Ascending aorta (tissue), 2 donors: ENCODE data around the gene SMIM34. TPM values are rescaled to one million over a fixed set of nuclear protein-coding genes. Genes with fewer than 3 reads are reported as not detected.
"Not testable (repeated sequence)": the region's sequence is repeated elsewhere in the genome, so short reads cannot be mapped to it uniquely, and the experiment has no call there.

Source experiments
- DNase-seq, 2 donors: peaks; one replicate each; pipeline ENCODE4 v3.0.0-alpha.2; 2019; ENCODE audit warnings: low spot score in 2 of 2
- H3K27ac ChIP-seq, 2 donors: fragments of 200-600 bp; sonication (generic); one replicate each; pipeline ENCODE4 v1.5.1; 2016 to 2017; ENCODE audit warnings: mild to moderate bottlenecking in 1 of 2
- H3K27me3 ChIP-seq: fragments of 200-600 bp; sonication (generic); one replicate; pipeline ENCODE4 v1.5.1; 2017
- H3K36me3 ChIP-seq, 2 donors: fragments of 200-600 bp; sonication (generic); one replicate each; pipeline ENCODE4 v1.5.1; 2016
- H3K4me1 ChIP-seq, 2 donors: fragments of 200-600 bp; sonication (generic); one replicate each; pipeline ENCODE4 v1.5.1; 2016 to 2017; ENCODE audit warnings: mild to moderate bottlenecking in 1 of 2
- H3K4me3 ChIP-seq, 2 donors: fragments of 200-600 bp; sonication (generic); one replicate each; pipeline ENCODE4 v1.5.1; 2016 to 2017; ENCODE audit warnings: mild to moderate bottlenecking in 1 of 2
- H3K9me3 ChIP-seq, 2 donors: fragments of 200-600 bp; sonication (generic); one replicate each; pipeline ENCODE4 v1.5.1; 2016
- intact Hi-C: fragments of 100-400 bp; cut with DNase I; formaldehyde crosslinking; loops from one replicate; pipeline ENCODE4 v1.15.1; 2023
- total RNA-seq: library from RNA; depleted of rRNA; stranded (reverse); fragments of >200 nt; gene quantifications from one replicate; pipeline ENCODE4 v1.1.0, GENCODE V29; 2016
- TF ChIP-seq, protein P1 (sequence below), 3 experiments: fragments of 200-600 bp in 2 of 3; fragments of 450-650 bp in 1 of 3; sonication (generic) in 2 of 3; IDR thresholded peaks; one replicate each; pipeline ENCODE4 v1.5.1; 2016 to 2019; ENCODE audit warnings: antibody characterized with exemption in 3 of 3, mild to moderate bottlenecking in 1 of 3, moderate library complexity in 1 of 3

SMIM34 gene
- total RNA-seq, 1 donor from 2014 or later: not detected

DNA sequence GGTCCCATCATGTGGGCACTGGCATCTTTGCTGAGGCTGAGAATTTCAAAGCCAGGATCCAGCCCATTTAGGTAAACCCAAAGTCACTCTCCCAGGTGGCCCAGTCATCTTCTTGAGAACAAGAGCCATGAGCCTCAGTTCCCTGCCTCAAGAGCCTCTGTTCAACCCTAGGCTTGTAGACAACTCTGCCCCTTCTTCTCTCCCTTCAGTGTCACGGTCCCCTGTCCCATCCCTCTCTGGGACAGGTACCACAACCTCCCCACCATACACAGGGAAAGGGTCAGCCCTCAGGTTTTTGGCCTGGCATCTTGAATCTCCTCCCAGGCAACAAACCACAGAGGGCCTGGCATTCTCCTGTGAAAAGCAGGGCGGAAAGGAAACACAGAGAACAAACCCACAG lies 18.1 kb downstream of the SMIM34 start:
- DNase-seq, H3K36me3 ChIP-seq, intact Hi-C loops, H3K9me3 ChIP-seq, H3K4me1 ChIP-seq, H3K27me3 ChIP-seq, H3K27ac ChIP-seq, H3K4me3 ChIP-seq: not testable (repeated sequence)

DNA sequence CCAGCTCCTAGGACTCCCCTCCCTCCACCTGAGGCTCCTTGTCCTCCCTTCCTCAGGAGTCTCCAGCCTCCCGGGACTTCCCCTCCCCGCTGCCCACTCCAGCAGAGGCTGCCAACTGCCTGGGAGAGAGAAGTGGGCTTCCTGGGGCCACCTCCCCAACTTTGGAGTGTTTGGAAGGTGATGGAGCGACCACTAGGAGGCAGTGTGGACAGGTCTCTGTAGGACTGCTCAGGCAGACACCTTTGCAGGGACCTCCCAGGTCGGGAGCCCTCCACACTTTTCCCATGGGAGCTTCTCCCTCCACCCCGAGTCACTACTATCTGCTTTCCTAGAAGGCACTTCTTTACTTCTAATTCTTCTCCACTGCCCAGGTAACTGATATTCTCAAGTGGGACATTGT lies 19.0 kb downstream of the SMIM34 start:
- intact Hi-C loops, H3K27me3 ChIP-seq, H3K9me3 ChIP-seq, H3K4me3 ChIP-seq, DNase-seq, H3K36me3 ChIP-seq, H3K27ac ChIP-seq, H3K4me1 ChIP-seq: not testable (repeated sequence)

DNA sequence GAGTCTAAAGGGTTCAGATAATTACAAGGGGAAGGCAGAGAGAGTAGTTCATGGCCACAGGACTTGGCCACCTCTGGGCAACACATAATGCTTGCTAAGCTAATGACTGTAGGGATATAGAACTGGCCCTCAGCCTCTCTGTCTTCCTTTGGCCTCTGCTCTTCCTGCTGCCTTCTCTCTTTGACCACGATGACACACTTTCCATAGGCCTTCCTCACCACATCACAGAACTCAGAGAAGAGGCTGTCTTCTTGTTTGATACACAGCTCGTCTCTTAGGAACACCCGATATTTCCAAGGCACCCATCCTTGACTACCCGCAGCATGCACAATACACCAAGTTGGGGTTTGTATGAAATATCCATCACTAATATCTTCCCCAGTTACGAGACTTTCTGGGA lies 23.2 kb downstream of the SMIM34 start:
- H3K27ac ChIP-seq, H3K4me3 ChIP-seq, H3K36me3 ChIP-seq, intact Hi-C loops, H3K9me3 ChIP-seq, H3K27me3 ChIP-seq, H3K4me1 ChIP-seq, DNase-seq: not testable (repeated sequence)

DNA sequence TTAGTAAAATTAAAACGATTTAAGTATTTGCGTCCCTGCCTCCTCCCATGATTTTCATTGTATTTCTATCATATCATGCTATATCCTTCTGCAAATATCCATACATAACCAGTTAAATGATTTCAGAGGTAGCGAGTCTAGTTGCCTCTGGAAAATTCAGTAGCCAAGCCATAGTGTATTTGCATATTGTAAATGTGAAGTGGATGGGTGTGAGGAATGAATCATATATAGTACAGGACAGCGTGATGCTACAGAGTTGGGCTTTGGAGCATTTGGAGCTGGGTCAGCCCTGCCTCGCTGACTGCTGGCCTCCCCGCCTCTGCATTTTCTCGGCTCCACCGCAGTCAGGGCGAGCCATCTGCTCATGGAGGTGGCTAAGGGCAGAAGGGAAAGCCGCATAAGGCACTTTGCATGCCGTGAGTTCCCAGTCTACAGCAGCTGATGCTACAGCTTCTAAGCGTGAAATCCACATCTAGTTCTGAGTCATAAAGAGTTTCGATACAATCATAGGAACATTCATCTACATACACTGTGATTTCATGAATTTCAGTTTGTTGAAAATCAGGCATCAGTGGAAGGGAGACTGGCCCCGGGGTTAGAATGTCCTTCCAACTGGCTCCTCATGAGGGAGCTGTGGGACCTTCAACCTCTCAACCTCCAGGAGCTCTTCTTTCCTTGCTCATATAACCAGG lies 39.9 kb downstream of the SMIM34 start:
- H3K36me3 ChIP-seq, H3K4me3 ChIP-seq, H3K27me3 ChIP-seq, H3K9me3 ChIP-seq, H3K27ac ChIP-seq, intact Hi-C loops, H3K4me1 ChIP-seq, DNase-seq: not testable (repeated sequence)

DNA sequence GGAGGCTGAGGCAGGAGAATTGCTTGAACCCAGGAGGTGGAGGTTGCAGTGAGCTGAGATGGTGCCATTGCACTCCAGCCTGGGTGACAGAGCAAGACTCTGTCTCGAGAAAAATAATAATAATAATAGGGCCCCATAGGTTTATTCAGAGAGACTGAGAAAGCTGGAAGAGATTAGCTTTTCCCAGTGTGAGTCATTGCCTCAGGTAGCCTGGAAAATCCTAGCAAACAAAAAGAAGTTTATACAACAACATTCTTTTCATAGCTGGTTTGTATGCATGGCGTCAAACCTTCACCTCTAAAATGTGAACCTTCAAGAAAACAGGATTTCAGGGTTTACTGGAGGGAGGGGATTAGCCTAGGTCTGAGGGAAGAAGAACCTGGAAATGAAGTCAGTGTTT lies 40.6 kb downstream of the SMIM34 start:
- DNase-seq, H3K9me3 ChIP-seq, H3K27ac ChIP-seq, H3K4me1 ChIP-seq, H3K36me3 ChIP-seq, H3K27me3 ChIP-seq, H3K4me3 ChIP-seq, intact Hi-C loops: not testable (repeated sequence)

DNA sequence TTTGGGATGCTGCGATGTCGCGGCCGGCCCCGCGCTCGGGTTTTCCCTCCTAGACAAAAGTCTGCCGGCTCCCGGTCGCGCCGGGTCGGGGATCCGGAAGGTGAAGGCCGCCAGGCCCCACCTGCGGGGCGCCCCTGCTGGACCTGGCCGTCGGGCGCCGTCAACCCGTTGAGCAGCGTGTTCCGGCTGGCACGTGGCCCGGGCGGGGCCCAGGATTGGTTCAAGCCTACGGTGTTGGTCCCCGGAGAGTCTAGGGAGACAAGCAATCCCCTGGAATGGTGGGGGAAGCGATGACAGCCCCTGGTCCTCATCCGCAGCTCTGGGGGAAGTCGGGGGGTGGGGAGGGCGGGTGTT lies 48.2 kb downstream of the SMIM34 start:
- DNase-seq, H3K9me3 ChIP-seq, H3K27ac ChIP-seq, H3K4me1 ChIP-seq, intact Hi-C loops, H3K27me3 ChIP-seq, H3K4me3 ChIP-seq, H3K36me3 ChIP-seq: not testable (repeated sequence)

DNA sequence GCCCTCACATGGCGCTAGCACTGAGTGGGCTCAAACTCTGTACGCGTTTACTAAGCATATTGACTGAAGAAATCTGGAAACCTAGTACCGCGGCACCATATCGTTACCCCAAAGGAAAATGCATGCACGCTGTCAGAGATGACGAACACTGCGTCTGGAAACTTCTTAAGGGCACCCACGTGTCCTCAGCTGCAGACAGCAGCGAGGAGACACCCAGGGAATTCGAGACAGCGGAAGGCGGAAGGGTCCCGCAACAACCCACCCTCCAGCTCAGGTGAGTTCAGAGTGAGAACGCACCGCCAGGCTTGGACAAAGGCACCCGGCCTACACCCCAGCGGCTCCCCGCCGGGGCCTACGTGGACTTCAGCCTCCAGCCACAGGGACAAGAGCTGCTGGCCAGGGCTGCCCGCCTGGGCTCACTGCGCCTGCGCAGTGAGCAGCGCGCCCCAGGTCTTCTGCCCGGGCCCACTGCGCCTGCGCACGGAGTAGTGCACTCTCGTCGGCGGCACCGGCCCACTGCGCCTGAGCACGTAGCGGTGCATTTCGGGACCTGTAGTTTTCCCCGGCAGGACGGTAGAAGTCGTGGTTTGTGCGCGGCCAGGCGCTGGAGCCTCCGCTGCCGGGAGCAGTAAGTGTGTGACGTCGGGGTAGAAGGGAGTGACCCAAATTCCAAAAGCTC lies 48.7 kb downstream of the SMIM34 start, which contains the start of gene SMIM11:
TSS of gene SMIM11 (plus strand) at position 568 of the 679 bp plus-strand sequence. CDS start 3,998 bp downstream, outside the sequence.
- H3K4me1 ChIP-seq, H3K27ac ChIP-seq, DNase-seq, H3K36me3 ChIP-seq, H3K9me3 ChIP-seq, H3K27me3 ChIP-seq, intact Hi-C loops, H3K4me3 ChIP-seq: not testable (repeated sequence)

DNA sequence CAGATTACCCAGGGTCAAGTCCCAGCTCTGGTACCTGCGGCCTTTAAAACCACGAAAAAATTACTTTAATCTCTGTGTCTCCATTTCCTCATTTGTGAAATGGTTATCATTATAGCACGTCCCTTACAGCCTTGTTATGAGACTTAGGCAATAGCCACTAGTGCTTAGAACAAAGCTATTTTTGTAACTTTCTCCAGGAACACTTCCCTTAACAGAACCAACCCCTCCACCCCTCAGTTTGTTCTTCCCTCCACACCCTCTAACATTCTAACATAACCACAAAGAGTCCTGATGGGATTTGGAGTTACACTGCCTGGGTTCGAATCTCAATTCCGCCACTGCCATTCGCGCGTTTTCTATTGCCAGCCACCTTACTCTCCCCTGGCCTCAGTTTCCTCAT lies 49.3 kb downstream of the SMIM34 start:
- H3K27ac ChIP-seq, H3K4me3 ChIP-seq, DNase-seq, intact Hi-C loops, H3K27me3 ChIP-seq, H3K9me3 ChIP-seq, H3K4me1 ChIP-seq, H3K36me3 ChIP-seq: not testable (repeated sequence)

DNA sequence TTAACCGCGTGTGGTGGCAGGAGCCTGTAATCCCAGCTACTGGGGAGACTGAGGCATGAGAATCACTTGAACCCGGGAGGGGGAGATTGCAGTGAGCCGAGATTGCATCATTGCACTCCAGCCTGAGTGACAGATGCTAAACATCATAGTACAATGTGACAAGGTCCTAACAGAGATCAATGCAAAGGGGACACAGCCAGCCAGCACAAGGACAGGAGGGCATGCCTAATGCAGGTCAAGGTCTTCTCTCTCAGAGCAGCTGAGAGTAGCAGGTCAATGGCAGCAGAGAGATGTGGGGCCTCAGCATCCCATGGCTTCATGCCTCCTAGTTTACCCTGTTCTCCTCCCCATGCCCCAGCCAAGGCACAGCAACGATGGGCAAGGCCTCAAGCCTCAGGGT lies 51.4 kb downstream of the SMIM34 start:
- Histone ChIP-seq H3K9me3 (no peaks in the 10 kb centered on the region), H3K36me3 (no peaks in the 10 kb centered on the region), H3K4me1 (no peaks in the 10 kb centered on the region), H3K27ac (no peak overlapping the region), H3K4me3 (no peak overlapping the region), H3K27me3 (no peaks in the 10 kb centered on the region)
- peak in 1 of 2 donors; percentile 33 for DNase-seq
- TF ChIP-seq, protein P1, sequence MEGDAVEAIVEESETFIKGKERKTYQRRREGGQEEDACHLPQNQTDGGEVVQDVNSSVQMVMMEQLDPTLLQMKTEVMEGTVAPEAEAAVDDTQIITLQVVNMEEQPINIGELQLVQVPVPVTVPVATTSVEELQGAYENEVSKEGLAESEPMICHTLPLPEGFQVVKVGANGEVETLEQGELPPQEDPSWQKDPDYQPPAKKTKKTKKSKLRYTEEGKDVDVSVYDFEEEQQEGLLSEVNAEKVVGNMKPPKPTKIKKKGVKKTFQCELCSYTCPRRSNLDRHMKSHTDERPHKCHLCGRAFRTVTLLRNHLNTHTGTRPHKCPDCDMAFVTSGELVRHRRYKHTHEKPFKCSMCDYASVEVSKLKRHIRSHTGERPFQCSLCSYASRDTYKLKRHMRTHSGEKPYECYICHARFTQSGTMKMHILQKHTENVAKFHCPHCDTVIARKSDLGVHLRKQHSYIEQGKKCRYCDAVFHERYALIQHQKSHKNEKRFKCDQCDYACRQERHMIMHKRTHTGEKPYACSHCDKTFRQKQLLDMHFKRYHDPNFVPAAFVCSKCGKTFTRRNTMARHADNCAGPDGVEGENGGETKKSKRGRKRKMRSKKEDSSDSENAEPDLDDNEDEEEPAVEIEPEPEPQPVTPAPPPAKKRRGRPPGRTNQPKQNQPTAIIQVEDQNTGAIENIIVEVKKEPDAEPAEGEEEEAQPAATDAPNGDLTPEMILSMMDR (IDR thresholded peaks at IDR 0.05): no peak
- intact Hi-C loops: no loop called here

DNA sequence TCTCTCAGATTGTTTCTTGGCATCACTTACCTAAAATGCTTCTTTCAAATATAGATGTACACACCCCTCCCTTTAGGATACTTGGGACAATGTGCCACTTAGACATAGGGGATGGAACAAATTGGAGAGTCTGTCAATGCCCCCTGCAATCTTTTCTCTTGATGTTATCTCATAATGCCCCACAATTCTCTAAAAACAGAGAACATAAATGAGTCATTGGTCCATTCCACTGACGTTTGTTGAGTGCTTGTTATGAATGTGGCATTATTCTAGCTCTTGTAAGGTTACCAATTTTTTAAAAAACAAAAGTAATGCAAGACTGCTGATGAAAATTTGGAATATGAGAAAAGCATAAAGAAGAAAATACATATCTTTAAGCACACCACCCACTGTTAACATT lies 54.0 kb downstream of the SMIM34 start:
- intact Hi-C loops: no loop called here

More for the DNA sequence above, 54.0 kb downstream of the SMIM34 start:
- TF ChIP-seq, protein P1 (IDR thresholded peaks at IDR 0.05): no peak
- H3K9me3 ChIP-seq: no peaks in the 10 kb centered on the region
- H3K27me3 ChIP-seq: no peaks in the 10 kb centered on the region
- H3K4me3 ChIP-seq: no peak overlapping the region
- no peak overlapping the region for H3K27ac ChIP-seq
- no peaks in the 10 kb centered on the region for H3K4me1 ChIP-seq
- DNase-seq: no peak
- no peaks in the 10 kb centered on the region for H3K36me3 ChIP-seq
